Astrocyte (in vitro differentiated cells and primary cell): Measurements from ENCODE around the gene GPR39. TPM values are rescaled to one million over a fixed set of nuclear protein-coding genes. Genes with fewer than 3 reads are reported as not detected.

Experiments used
- DNase-seq: peaks from one replicate; pipeline ENCODE4 v3.0.0-alpha.2; 2010; ENCODE audit warnings: low read depth
- FAIRE-seq: peaks from 2 replicates; lab custom pipeline; 2011; peaks lifted over from hg19 to GRCh38; lab: Jason Lieb, UNC
- H2AFZ ChIP-seq: 2 replicates; pipeline ENCODE4 v1.6.0; 2012; ENCODE audit warnings: low read depth, low read length, inconsistent platforms
- H3K27ac ChIP-seq: 2 replicates; pipeline ENCODE4 v1.5.1; 2011; ENCODE audit warnings: low read depth, low read length, inconsistent platforms
- H3K27me3 ChIP-seq: 2 replicates; pipeline ENCODE4 v1.6.0; 2011; ENCODE audit warnings: low read length, inconsistent platforms; ENCODE audit not compliant: insufficient read depth
- H3K36me3 ChIP-seq: 2 replicates; pipeline ENCODE4 v1.5.1; 2011; ENCODE audit warnings: low read length, inconsistent platforms; ENCODE audit not compliant: insufficient read depth
- H3K4me1 ChIP-seq: 2 replicates; pipeline ENCODE4 v1.5.1; 2011; ENCODE audit warnings: low read length, inconsistent platforms; ENCODE audit not compliant: insufficient read depth
- H3K4me2 ChIP-seq: 2 replicates; pipeline ENCODE4 v1.6.0; 2012; ENCODE audit warnings: low read length, inconsistent platforms
- H3K4me3 ChIP-seq: 2 replicates; pipeline ENCODE4 v1.5.1; 2011; ENCODE audit warnings: low read depth, mild to moderate bottlenecking, low read length, inconsistent platforms; ENCODE audit not compliant: insufficient read depth
- H3K79me2 ChIP-seq: 2 replicates; pipeline ENCODE4 v1.6.0; 2012; ENCODE audit warnings: mild to moderate bottlenecking, low read length, inconsistent platforms; ENCODE audit not compliant: insufficient read depth
- H3K9ac ChIP-seq: 2 replicates; pipeline ENCODE4 v1.6.0; 2012; ENCODE audit warnings: mild to moderate bottlenecking, low read length, inconsistent platforms
- H3K9me3 ChIP-seq: 2 replicates; pipeline ENCODE4 v1.5.1; 2012; ENCODE audit warnings: low read depth, mild to moderate bottlenecking, low read length, inconsistent platforms; ENCODE audit not compliant: insufficient read depth
- H4K20me1 ChIP-seq: 2 replicates; pipeline ENCODE4 v1.6.0; 2012; ENCODE audit warnings: low read length, inconsistent platforms; ENCODE audit not compliant: insufficient read depth
- H3K27ac Mint-ChIP-seq: one replicate; pipeline ENCODE4 v1.8.0; 2021; ENCODE audit warnings: mild to moderate bottlenecking, mixed read lengths; ENCODE audit not compliant: unreplicated experiment
- H3K27me3 Mint-ChIP-seq: one replicate; pipeline ENCODE4 v1.8.0; 2021; ENCODE audit warnings: low read depth, mixed read lengths; ENCODE audit not compliant: unreplicated experiment
- H3K36me3 Mint-ChIP-seq: one replicate; pipeline ENCODE4 v1.8.0; 2021; ENCODE audit warnings: low read depth, mixed read lengths; ENCODE audit not compliant: unreplicated experiment
- H3K4me1 Mint-ChIP-seq: one replicate; pipeline ENCODE4 v1.8.0; 2021; ENCODE audit warnings: low read depth, mixed read lengths; ENCODE audit not compliant: unreplicated experiment
- H3K4me3 Mint-ChIP-seq: one replicate; pipeline ENCODE4 v1.8.0; 2021; ENCODE audit warnings: mild to moderate bottlenecking, moderate library complexity, mixed read lengths; ENCODE audit not compliant: unreplicated experiment
- H3K9me3 Mint-ChIP-seq: one replicate; pipeline ENCODE4 v1.8.0; 2021; ENCODE audit warnings: mild to moderate bottlenecking, mixed read lengths; ENCODE audit not compliant: unreplicated experiment
- CTCF ChIP-seq: IDR thresholded peaks from 2 replicates; pipeline ENCODE4 v1.5.1; 2011; ENCODE audit warnings: low read depth, mild to moderate bottlenecking, inconsistent platforms, low read length, moderate library complexity; ENCODE audit not compliant: insufficient read depth
- EZH2 ChIP-seq: IDR thresholded peaks from 2 replicates; pipeline ENCODE4 v1.6.1; 2012; ENCODE audit warnings: mild to moderate bottlenecking, low read length, inconsistent platforms; ENCODE audit not compliant: insufficient read depth
- total RNA-seq: library from RNA; stranded (reverse); gene quantifications from 2 replicates; pipeline ENCODE4 v1.2.1, GENCODE V29; 2021

Gene GPR39
- total RNA-seq, 1 donor from 2014 or later = 4.4 TPM

- H3K27me3 Mint-ChIP-seq = peaks cover 3% of the 10 kb centered on the region
- no peak overlapping the region for H3K4me3 Mint-ChIP-seq
- H3K4me3 ChIP-seq = no peak overlapping the region
- H3K79me2 ChIP-seq = no peaks in the 10 kb centered on the region
- no peak overlapping the region for H3K27ac Mint-ChIP-seq
- H3K9me3 ChIP-seq = no peaks in the 10 kb centered on the region
- no peaks in the 10 kb centered on the region for H3K27me3 ChIP-seq
- no peak overlapping the region for H3K9ac ChIP-seq
- H3K4me2 ChIP-seq = no peak overlapping the region
- H3K4me1 Mint-ChIP-seq = no peaks in the 10 kb centered on the region
- no peak overlapping the region for H2AFZ ChIP-seq
- peaks cover 4% of the 10 kb centered on the region for H3K9me3 Mint-ChIP-seq
- no peak for FAIRE-seq
- no peaks in the 10 kb centered on the region for H3K36me3 ChIP-seq
- H4K20me1 ChIP-seq = no peaks in the 10 kb centered on the region
- H3K36me3 Mint-ChIP-seq = no peaks in the 10 kb centered on the region
- no peak for DNase-seq
- TF ChIP-seq EZH2 (no peak), CTCF (no peak)
- no peaks in the 10 kb centered on the region for H3K4me1 ChIP-seq
- no peak overlapping the region for H3K27ac ChIP-seq
These were observed 151.1 kb downstream of the GPR39 start for GRCh38 chr2:132567682-132568081.

GRCh38 chr2:132568656-132569055 is 152.1 kb downstream of the GPR39 start:
- no peaks in the 10 kb centered on the region for H3K4me1 ChIP-seq
- peaks cover 4% of the 10 kb centered on the region for H3K9me3 Mint-ChIP-seq
- no peaks in the 10 kb centered on the region for H3K27me3 ChIP-seq
- TF ChIP-seq CTCF (no peak), EZH2 (no peak)
- no peak overlapping the region for H3K9ac ChIP-seq
- no peak for DNase-seq
- no peaks in the 10 kb centered on the region for H4K20me1 ChIP-seq
- no peak overlapping the region for H3K4me3 ChIP-seq
- H2AFZ ChIP-seq = no peak overlapping the region
- peaks cover 3% of the 10 kb centered on the region for H3K27me3 Mint-ChIP-seq
- H3K27ac ChIP-seq = no peak overlapping the region
- no peak for FAIRE-seq
- H3K36me3 Mint-ChIP-seq = no peaks in the 10 kb centered on the region
- no peak overlapping the region for H3K27ac Mint-ChIP-seq
- no peaks in the 10 kb centered on the region for H3K36me3 ChIP-seq
- H3K79me2 ChIP-seq = no peaks in the 10 kb centered on the region
- no peak overlapping the region for H3K4me2 ChIP-seq
- H3K4me3 Mint-ChIP-seq = no peak overlapping the region
- H3K9me3 ChIP-seq = no peaks in the 10 kb centered on the region
- H3K4me1 Mint-ChIP-seq = no peaks in the 10 kb centered on the region

- no peak overlapping the region for H3K27ac Mint-ChIP-seq
- H3K9ac ChIP-seq = no peak overlapping the region
- H3K4me1 Mint-ChIP-seq = no peaks in the 10 kb centered on the region
- no peak overlapping the region for H3K4me2 ChIP-seq
- H3K4me3 ChIP-seq = no peak overlapping the region
- H3K36me3 ChIP-seq = no peaks in the 10 kb centered on the region
- H3K4me3 Mint-ChIP-seq = no peak overlapping the region
- H3K27ac ChIP-seq = no peak overlapping the region
- H4K20me1 ChIP-seq = no peaks in the 10 kb centered on the region
- no peaks in the 10 kb centered on the region for H3K4me1 ChIP-seq
- H3K27me3 ChIP-seq = no peaks in the 10 kb centered on the region
- H3K9me3 Mint-ChIP-seq = no peaks in the 10 kb centered on the region
- no peaks in the 10 kb centered on the region for H3K79me2 ChIP-seq
- TF ChIP-seq EZH2 (no peak), CTCF (no peak)
- no peak for DNase-seq
- no peak overlapping the region for H2AFZ ChIP-seq
- no peak for FAIRE-seq
- peaks cover 3% of the 10 kb centered on the region for H3K27me3 Mint-ChIP-seq
- H3K36me3 Mint-ChIP-seq = no peaks in the 10 kb centered on the region
- H3K9me3 ChIP-seq = no peaks in the 10 kb centered on the region
These were observed 156.9 kb downstream of the GPR39 start for GRCh38 chr2:132573444-132574007.
